Measurements from ENCODE around the gene BANP.
A peak's percentile ranks its signal among the peaks of the same experiment; 100 is the strongest.

Gene BANP

GRCh38 chr16:87973717-87974116, 22.5 kb downstream of the BANP start:
- Histone ChIP-seq H3K27me3 (ENCODE audit: control insufficient read depth in 3 of 3, insufficient read depth in 3 of 3, low read depth in 1 of 3, low read length in 3 of 3) (no peaks in the 10 kb centered on the region), H2BK120ac (ENCODE audit: low read depth, low read length) (no peak overlapping the region), H2AK5ac (ENCODE audit: low read depth, low read length) (no peak overlapping the region), H3K27ac (replicated peaks; ENCODE audit: low read length) (no peak overlapping the region), H3K4me2 (ENCODE audit: insufficient read depth, low read length, poor library complexity, severe bottlenecking) (no peak overlapping the region), H2BK12ac (ENCODE audit: low read length) (no peak overlapping the region), H2AFZ (ENCODE audit: low read length) (no peak overlapping the region), H3K14ac (ENCODE audit: low read length) (no peak overlapping the region), H3K18ac (ENCODE audit: low read length) (no peak overlapping the region), H2BK15ac (ENCODE audit: low read length) (no peak overlapping the region), H4K91ac (ENCODE audit: low read depth, low read length, poor library complexity) (no peak overlapping the region), H3K9ac (ENCODE audit: low read depth, low read length, poor library complexity) (no peak overlapping the region), H3K4me1 (ENCODE audit: control insufficient read depth in 2 of 2, insufficient read depth in 1 of 2, low read depth in 1 of 2, low read length in 2 of 2) (no peaks in the 10 kb centered on the region), H3K79me1 (ENCODE audit: low read depth, low read length) (peaks cover 11% of the 10 kb centered on the region), H3K23ac (ENCODE audit: low read depth, low read length, poor library complexity) (no peak overlapping the region), H3K4me3 (ENCODE audit: low read length in 2 of 2) (no peak overlapping the region), H4K8ac (ENCODE audit: low read depth, low read length) (no peak overlapping the region), H3K9me3 (replicated peaks in 1 of 2; ENCODE audit: control insufficient read depth in 2 of 2, insufficient read depth in 1 of 2, low read depth in 1 of 2, low read length in 2 of 2) (peaks cover 6 to 18% of the 10 kb centered on the region in 2 donors), H2BK5ac (ENCODE audit: low read length) (no peak overlapping the region), H3K4ac (ENCODE audit: low read length) (no peak overlapping the region), H3K36me3 (replicated peaks in 1 of 2; ENCODE audit: control insufficient read depth in 2 of 2, insufficient read depth in 2 of 2, low read length in 2 of 2) (peaks cover 4 to 10% of the 10 kb centered on the region in 2 donors)
- WGBS, 2 donors (ENCODE audit: extremely low coverage in 2 of 2, insufficient read length in 2 of 2, insufficient replicate concordance in 1 of 2): no CpG with 5 or more reads among the region's 3 CpGs
- no peak for DNase-seq (ENCODE audit: low spot score)

GRCh38 chr16:87974178-87974577, 22.9 kb downstream of the BANP start:
- H3K18ac ChIP-seq (ENCODE audit: low read length): peak overlapping the region; percentile 21
- H4K91ac ChIP-seq (ENCODE audit: low read depth, low read length, poor library complexity): peak overlapping the region; percentile 6
- H2BK15ac ChIP-seq (ENCODE audit: low read length): no peak overlapping the region
- H2AFZ ChIP-seq (ENCODE audit: low read length): no peak overlapping the region
- H3K14ac ChIP-seq (ENCODE audit: low read length): peak overlapping the region; percentile 85
- DNase-seq (ENCODE audit: low spot score): no peak
- H3K23ac ChIP-seq (ENCODE audit: low read depth, low read length, poor library complexity): no peak overlapping the region
- no peak overlapping the region for H3K9ac ChIP-seq (ENCODE audit: low read depth, low read length, poor library complexity)
- peaks cover 2 to 10% of the 10 kb centered on the region in 2 donors for H3K36me3 ChIP-seq (replicated peaks in 1 of 2; ENCODE audit: control insufficient read depth in 2 of 2, insufficient read depth in 2 of 2, low read length in 2 of 2)
- H2AK5ac ChIP-seq (ENCODE audit: low read depth, low read length): no peak overlapping the region
- peaks cover 6 to 18% of the 10 kb centered on the region in 2 donors for H3K9me3 ChIP-seq (replicated peaks in 1 of 2; ENCODE audit: control insufficient read depth in 2 of 2, insufficient read depth in 1 of 2, low read depth in 1 of 2, low read length in 2 of 2)
- H2BK12ac ChIP-seq (ENCODE audit: low read length): no peak overlapping the region
- H3K4ac ChIP-seq (ENCODE audit: low read length): no peak overlapping the region
- H4K8ac ChIP-seq (ENCODE audit: low read depth, low read length): no peak overlapping the region
- no peak overlapping the region for H3K27ac ChIP-seq (replicated peaks; ENCODE audit: low read length)
- H2BK120ac ChIP-seq (ENCODE audit: low read depth, low read length): no peak overlapping the region
- no CpG with 5 or more reads among the region's 9 CpGs for WGBS, 2 donors (ENCODE audit: extremely low coverage in 2 of 2, insufficient read length in 2 of 2, insufficient replicate concordance in 1 of 2)
- no peaks in the 10 kb centered on the region for H3K27me3 ChIP-seq (ENCODE audit: control insufficient read depth in 3 of 3, insufficient read depth in 3 of 3, low read depth in 1 of 3, low read length in 3 of 3)
- no peak overlapping the region for H3K4me3 ChIP-seq (ENCODE audit: low read length in 2 of 2)
- no peak overlapping the region for H3K4me2 ChIP-seq (ENCODE audit: insufficient read depth, low read length, poor library complexity, severe bottlenecking)
- no peak overlapping the region for H2BK5ac ChIP-seq (ENCODE audit: low read length)
- peaks cover 10% of the 10 kb centered on the region for H3K79me1 ChIP-seq (ENCODE audit: low read depth, low read length)
- H3K4me1 ChIP-seq (ENCODE audit: control insufficient read depth in 2 of 2, insufficient read depth in 1 of 2, low read depth in 1 of 2, low read length in 2 of 2): no peaks in the 10 kb centered on the region

DNA sequence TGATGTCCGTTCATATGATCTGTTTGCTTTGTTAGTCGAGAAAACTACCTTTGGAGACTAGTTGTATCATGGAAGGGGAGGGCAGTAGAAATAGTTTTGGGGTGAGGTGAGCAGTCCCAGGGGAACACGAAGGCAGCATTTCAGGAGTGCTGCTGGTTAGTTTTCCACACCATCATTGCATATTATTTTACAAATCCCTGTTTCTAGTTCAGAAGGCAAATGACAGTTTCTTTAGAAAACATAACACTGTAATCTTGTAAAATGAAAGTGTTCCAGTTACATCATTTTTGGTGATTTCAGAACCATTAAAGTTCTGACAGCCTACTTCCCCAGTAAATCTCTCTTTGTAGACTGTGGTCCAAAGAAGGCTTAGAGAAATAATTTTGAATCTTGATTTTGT, 25.4 kb downstream of the BANP start:
- H3K9ac ChIP-seq (ENCODE audit: low read depth, low read length, poor library complexity): no peak overlapping the region
- H2AFZ ChIP-seq (ENCODE audit: low read length): no peak overlapping the region
- H3K4me3 ChIP-seq (ENCODE audit: low read length in 2 of 2): no peak overlapping the region
- H3K27ac ChIP-seq (replicated peaks; ENCODE audit: low read length): no peak overlapping the region
- no peak overlapping the region for H3K4me2 ChIP-seq (ENCODE audit: insufficient read depth, low read length, poor library complexity, severe bottlenecking)
- no peak overlapping the region for H3K14ac ChIP-seq (ENCODE audit: low read length)
- peaks cover 2 to 10% of the 10 kb centered on the region in 2 donors for H3K9me3 ChIP-seq (replicated peaks in 1 of 2; ENCODE audit: control insufficient read depth in 2 of 2, insufficient read depth in 1 of 2, low read depth in 1 of 2, low read length in 2 of 2)
- H3K36me3 ChIP-seq (replicated peaks in 1 of 2; ENCODE audit: control insufficient read depth in 2 of 2, insufficient read depth in 2 of 2, low read length in 2 of 2): peaks cover 4 to 13% of the 10 kb centered on the region in 2 donors
- no peaks in the 10 kb centered on the region for H3K27me3 ChIP-seq (ENCODE audit: control insufficient read depth in 3 of 3, insufficient read depth in 3 of 3, low read depth in 1 of 3, low read length in 3 of 3)
- H3K23ac ChIP-seq (ENCODE audit: low read depth, low read length, poor library complexity): no peak overlapping the region
- no peaks in the 10 kb centered on the region for H3K4me1 ChIP-seq (ENCODE audit: control insufficient read depth in 2 of 2, insufficient read depth in 1 of 2, low read depth in 1 of 2, low read length in 2 of 2)
- H4K8ac ChIP-seq (ENCODE audit: low read depth, low read length): no peak overlapping the region
- DNase-seq (ENCODE audit: low spot score): no peak
- no peak overlapping the region for H2AK5ac ChIP-seq (ENCODE audit: low read depth, low read length)
- H3K79me1 ChIP-seq (ENCODE audit: low read depth, low read length): peaks cover 12% of the 10 kb centered on the region
- H3K4ac ChIP-seq (ENCODE audit: low read length): no peak overlapping the region
- no CpG with 5 or more reads among the region's 3 CpGs for WGBS, 2 donors (ENCODE audit: extremely low coverage in 2 of 2, insufficient read length in 2 of 2, insufficient replicate concordance in 1 of 2)
- H2BK15ac ChIP-seq (ENCODE audit: low read length): no peak overlapping the region
- no peak overlapping the region for H2BK120ac ChIP-seq (ENCODE audit: low read depth, low read length)
- H2BK12ac ChIP-seq (ENCODE audit: low read length): no peak overlapping the region
- no peak overlapping the region for H2BK5ac ChIP-seq (ENCODE audit: low read length)
- no peak overlapping the region for H3K18ac ChIP-seq (ENCODE audit: low read length)
- no peak overlapping the region for H4K91ac ChIP-seq (ENCODE audit: low read depth, low read length, poor library complexity)

DNA sequence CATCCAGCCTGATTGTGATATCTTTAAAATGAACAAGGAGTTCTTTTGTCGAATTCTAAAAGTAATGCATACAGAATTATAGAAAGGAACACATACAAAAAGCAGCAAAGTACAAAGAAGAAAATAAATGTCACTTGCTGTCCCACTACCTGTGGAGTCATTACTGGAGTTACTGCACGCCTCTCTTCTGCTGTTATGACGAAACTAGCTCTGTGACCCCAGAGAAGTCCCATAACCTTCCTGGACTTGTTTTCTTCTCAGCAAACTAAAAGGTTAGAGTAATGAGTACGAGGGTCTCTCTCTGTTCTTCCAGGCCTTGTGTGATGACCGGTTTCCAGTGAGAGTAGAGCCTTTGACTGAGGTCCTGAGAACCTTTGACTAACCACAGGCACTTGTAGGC, 26.9 kb downstream of the BANP start:
- H2BK120ac ChIP-seq (ENCODE audit: low read depth, low read length): no peak overlapping the region
- H3K14ac ChIP-seq (ENCODE audit: low read length): no peak overlapping the region
- no peak overlapping the region for H3K4ac ChIP-seq (ENCODE audit: low read length)
- no peak overlapping the region for H3K23ac ChIP-seq (ENCODE audit: low read depth, low read length, poor library complexity)
- no peak for DNase-seq (ENCODE audit: low spot score)
- no peak overlapping the region for H4K8ac ChIP-seq (ENCODE audit: low read depth, low read length)
- no peak overlapping the region for H4K91ac ChIP-seq (ENCODE audit: low read depth, low read length, poor library complexity)
- H3K9me3 ChIP-seq (replicated peaks in 1 of 2; ENCODE audit: control insufficient read depth in 2 of 2, insufficient read depth in 1 of 2, low read depth in 1 of 2, low read length in 2 of 2): no peaks in the 10 kb centered on the region
- peaks cover 5 to 16% of the 10 kb centered on the region in 2 donors for H3K36me3 ChIP-seq (replicated peaks in 1 of 2; ENCODE audit: control insufficient read depth in 2 of 2, insufficient read depth in 2 of 2, low read length in 2 of 2)
- H3K27ac ChIP-seq (replicated peaks; ENCODE audit: low read length): no peak overlapping the region
- no peak overlapping the region for H2BK5ac ChIP-seq (ENCODE audit: low read length)
- H2BK12ac ChIP-seq (ENCODE audit: low read length): no peak overlapping the region
- no CpG with 5 or more reads among the region's 5 CpGs for WGBS, 2 donors (ENCODE audit: extremely low coverage in 2 of 2, insufficient read length in 2 of 2, insufficient replicate concordance in 1 of 2)
- no peak overlapping the region for H3K18ac ChIP-seq (ENCODE audit: low read length)
- no peak overlapping the region for H2BK15ac ChIP-seq (ENCODE audit: low read length)
- H3K79me1 ChIP-seq (ENCODE audit: low read depth, low read length): peaks cover 12% of the 10 kb centered on the region
- no peak overlapping the region for H2AFZ ChIP-seq (ENCODE audit: low read length)
- no peaks in the 10 kb centered on the region for H3K4me1 ChIP-seq (ENCODE audit: control insufficient read depth in 2 of 2, insufficient read depth in 1 of 2, low read depth in 1 of 2, low read length in 2 of 2)
- no peaks in the 10 kb centered on the region for H3K27me3 ChIP-seq (ENCODE audit: control insufficient read depth in 3 of 3, insufficient read depth in 3 of 3, low read depth in 1 of 3, low read length in 3 of 3)
- no peak overlapping the region for H2AK5ac ChIP-seq (ENCODE audit: low read depth, low read length)
- no peak overlapping the region for H3K4me2 ChIP-seq (ENCODE audit: insufficient read depth, low read length, poor library complexity, severe bottlenecking)
- no peak overlapping the region for H3K9ac ChIP-seq (ENCODE audit: low read depth, low read length, poor library complexity)
- H3K4me3 ChIP-seq (ENCODE audit: low read length in 2 of 2): no peak overlapping the region

All from neuronal stem cell (in vitro differentiated cells).